CD4-positive, alpha-beta T cell (primary cell): ENCODE data around the gene FLG2. TPM values are rescaled to one million over a fixed set of nuclear protein-coding genes. Genes with fewer than 3 reads are reported as not detected.
A peak's percentile ranks its signal among the peaks of the same experiment; 100 is the strongest.

Source experiments
- ATAC-seq: fragments of 200-7000 bp; cut with Tn5 transposase; one replicate; pipeline ENCODE4 v1.10.0; 2022; ENCODE audit warnings: mild to moderate bottlenecking; ENCODE audit not compliant: poor library complexity
- CTCF ChIA-PET: fragments of 350-600 bp; sonication (Branson Sonifier 250); formaldehyde crosslinking; loops from one replicate; lab custom pipeline; 2021; ENCODE audit warnings: antibody characterized with exemption, inconsistent platforms; lab: Charles Lee
- POLR2A ChIA-PET: fragments of 350-600 bp; sonication (Branson Sonifier 250); formaldehyde crosslinking; loops from one replicate; lab custom pipeline; 2021; ENCODE audit warnings: antibody characterized with exemption, inconsistent platforms; lab: Charles Lee
- DNase-seq, 14 experiments: peaks; one replicate each; pipeline ENCODE4 v3.0.0-alpha.2; 2013 to 2020; ENCODE audit warnings: mixed read lengths in 2 of 14
- H3K27ac ChIP-seq, 2 donors: one replicate each; pipeline versions ENCODE4 v1.5.1 to v1.7.0; 2013; ENCODE audit warnings: low read length in 2 of 2, low read depth in 1 of 2, mild to moderate bottlenecking in 1 of 2
- H3K27me3 ChIP-seq, 2 experiments: 1 replicate in 1 of 2; 2 replicates in 1 of 2; pipeline versions ENCODE4 v1.6.1 to v1.7.0; 2013; ENCODE audit warnings: low read length in 2 of 2, control low read depth in 1 of 2, mild to moderate bottlenecking in 1 of 2, moderate library complexity in 1 of 2; ENCODE audit not compliant: insufficient read depth in 2 of 2, control insufficient read depth in 1 of 2
- H3K36me3 ChIP-seq: one replicate; pipeline ENCODE4 v1.6.1; 2013; ENCODE audit warnings: low read length, control low read depth; ENCODE audit not compliant: insufficient read depth
- H3K4me1 ChIP-seq: one replicate; pipeline ENCODE4 v1.6.1; 2013; ENCODE audit warnings: low read length, control low read depth; ENCODE audit not compliant: insufficient read depth
- H3K4me3 ChIP-seq: one replicate; pipeline ENCODE4 v1.5.1; 2013; ENCODE audit warnings: mild to moderate bottlenecking, low read length, moderate library complexity
- H3K9me3 ChIP-seq, 2 experiments: 1 replicate in 1 of 2; 2 replicates in 1 of 2; pipeline versions ENCODE4 v1.6.1 to v1.7.0; 2013; ENCODE audit warnings: low read length in 2 of 2, mild to moderate bottlenecking in 2 of 2, control low read depth in 1 of 2, moderate library complexity in 1 of 2; ENCODE audit not compliant: control insufficient read depth in 1 of 2, insufficient read depth in 1 of 2
- H3K27ac Mint-ChIP-seq: one replicate; pipeline ENCODE4 v1.8.0; 2020; ENCODE audit warnings: mixed read lengths
- H3K27me3 Mint-ChIP-seq: one replicate; pipeline ENCODE4 v1.8.0; 2021; ENCODE audit warnings: mixed read lengths
- H3K36me3 Mint-ChIP-seq: one replicate; pipeline ENCODE4 v1.8.0; 2021; ENCODE audit warnings: low read depth, mixed read lengths
- H3K4me1 Mint-ChIP-seq: one replicate; pipeline ENCODE4 v1.8.0; 2021; ENCODE audit warnings: low read depth, mixed read lengths
- H3K4me3 Mint-ChIP-seq: one replicate; pipeline ENCODE4 v1.8.0; 2020; ENCODE audit warnings: mild to moderate bottlenecking, mixed read lengths
- H3K9me3 Mint-ChIP-seq: one replicate; pipeline ENCODE4 v1.8.0; 2020; ENCODE audit warnings: mixed read lengths
- intact Hi-C, 2 experiments: fragments of 100-400 bp; cut with DNase I in 1 of 2; cut with micrococcal nuclease in 1 of 2; formaldehyde crosslinking; loops; one replicate each; pipeline versions ENCODE4 v1.15.1 to v1.9.0; 2023 to 2025; cut with DNase I, micrococcal nuclease
- polyA plus RNA-seq, 2 donors: library from polyadenylated mRNA; unstranded; fragments of 120-200 nt; gene quantifications; one replicate each; pipeline ENCODE4 v1.2.1, GENCODE V29; 2013
- total RNA-seq, 174 experiments: library from RNA in 2 of 174; stranded (reverse) in 2 of 174; gene quantifications; one replicate each; pipeline ENCODE4 v1.2.3 and lab custom pipeline; 2021 to 2026
- TF ChIP-seq, protein P1 (sequence below): fragments of 200-600 bp; IDR thresholded peaks from one replicate; pipeline ENCODE4 v1.8.0; 2022; ENCODE audit warnings: antibody characterized with exemption, mild to moderate bottlenecking

The FLG2 gene
- not detected for total RNA-seq
- polyA plus RNA-seq (2013, experiment 1 of 2), result under 0.01 TPM
- 0.01 TPM for polyA plus RNA-seq (2013, experiment 2 of 2)
- 0 to 0.09 (median 0) reads per million in 172 experiments for total RNA-seq (lab: John Stamatoyannopoulos, UW)

DNA sequence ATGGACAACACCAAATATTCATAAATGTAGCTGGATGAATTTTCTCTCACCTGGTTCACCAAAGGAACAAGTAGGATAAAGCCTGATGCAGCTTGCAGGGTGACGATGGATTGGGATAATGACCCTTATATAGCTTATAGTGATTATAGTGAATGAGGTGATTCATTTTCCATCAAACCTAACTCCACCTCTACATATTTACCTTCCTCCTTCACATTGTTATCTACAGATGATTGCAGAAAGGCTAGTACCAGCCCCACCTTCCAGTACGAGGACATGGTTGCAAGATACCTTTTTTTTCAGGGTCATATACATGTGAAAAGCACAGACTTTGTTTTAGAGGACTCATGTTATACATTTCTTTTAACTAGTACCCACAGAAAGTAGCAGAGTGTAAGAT is at the start of gene FLG2:
FLG2 (minus strand) TSS at position 101 of the 400 bp plus-strand sequence. CDS start 1,122 bp downstream, outside the sequence.
- no peaks in the 10 kb centered on the region for H3K36me3 ChIP-seq
- ATAC-seq, result no peak
- no peaks in the 10 kb centered on the region for H3K36me3 Mint-ChIP-seq
- intact Hi-C loops, result no loop called here
- H3K27me3 Mint-ChIP-seq, result peaks cover 22% of the 10 kb centered on the region
- H3K9me3 ChIP-seq, result no peaks in the 10 kb centered on the region
- H3K27me3 ChIP-seq, result peaks cover 0 to 5% of the 10 kb centered on the region in 2 experiments
- POLR2A ChIA-PET, result no interaction called here
- no peaks in the 10 kb centered on the region for H3K9me3 Mint-ChIP-seq
- H3K4me1 ChIP-seq, result no peaks in the 10 kb centered on the region
- H3K4me3 Mint-ChIP-seq, result no peak within 1 kb of the TSS
- no peak within 1 kb of the TSS for H3K27ac ChIP-seq
- H3K4me1 Mint-ChIP-seq, result no peaks in the 10 kb centered on the region
- H3K4me3 ChIP-seq, result no peak within 1 kb of the TSS
- no peak within 1 kb of the TSS for H3K27ac Mint-ChIP-seq
- DNase-seq, result no peak
- CTCF ChIA-PET, result interaction anchor here (1.0 kb wide), 1 partner anchor 39 kb away, joined by 3 read pairs; no protein-coding TSS in a partner anchor
- TF ChIP-seq, protein P1, sequence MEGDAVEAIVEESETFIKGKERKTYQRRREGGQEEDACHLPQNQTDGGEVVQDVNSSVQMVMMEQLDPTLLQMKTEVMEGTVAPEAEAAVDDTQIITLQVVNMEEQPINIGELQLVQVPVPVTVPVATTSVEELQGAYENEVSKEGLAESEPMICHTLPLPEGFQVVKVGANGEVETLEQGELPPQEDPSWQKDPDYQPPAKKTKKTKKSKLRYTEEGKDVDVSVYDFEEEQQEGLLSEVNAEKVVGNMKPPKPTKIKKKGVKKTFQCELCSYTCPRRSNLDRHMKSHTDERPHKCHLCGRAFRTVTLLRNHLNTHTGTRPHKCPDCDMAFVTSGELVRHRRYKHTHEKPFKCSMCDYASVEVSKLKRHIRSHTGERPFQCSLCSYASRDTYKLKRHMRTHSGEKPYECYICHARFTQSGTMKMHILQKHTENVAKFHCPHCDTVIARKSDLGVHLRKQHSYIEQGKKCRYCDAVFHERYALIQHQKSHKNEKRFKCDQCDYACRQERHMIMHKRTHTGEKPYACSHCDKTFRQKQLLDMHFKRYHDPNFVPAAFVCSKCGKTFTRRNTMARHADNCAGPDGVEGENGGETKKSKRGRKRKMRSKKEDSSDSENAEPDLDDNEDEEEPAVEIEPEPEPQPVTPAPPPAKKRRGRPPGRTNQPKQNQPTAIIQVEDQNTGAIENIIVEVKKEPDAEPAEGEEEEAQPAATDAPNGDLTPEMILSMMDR, result no peak

DNA sequence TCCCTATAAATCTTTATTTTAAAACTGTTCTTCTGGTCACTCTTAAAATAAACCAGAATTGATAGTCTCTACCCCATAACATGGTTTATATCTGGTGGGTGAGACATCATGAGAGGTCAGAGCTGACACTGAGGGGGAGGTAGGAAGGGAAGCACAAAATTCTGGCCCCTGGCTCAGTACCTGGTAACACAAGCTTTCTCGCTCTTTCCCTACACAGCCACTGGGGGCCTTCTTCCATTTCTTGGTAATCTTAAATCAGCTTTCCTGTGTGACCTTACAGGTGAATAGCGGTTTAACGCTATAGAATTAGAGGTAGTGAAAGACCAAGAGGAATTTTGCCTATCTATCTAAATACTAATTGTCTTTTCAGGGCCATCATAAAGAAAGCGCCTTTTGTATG is 48.9 kb upstream of the FLG2 start:
- POLR2A ChIA-PET, result no interaction called here
- TF ChIP-seq, protein P1, result no peak
- Histone ChIP-seq H3K9me3 (no peaks in the 10 kb centered on the region), H3K27me3 (peaks cover 4 to 9% of the 10 kb centered on the region in 2 experiments), H3K36me3 (no peaks in the 10 kb centered on the region), H3K4me3 (no peak overlapping the region), H3K27ac (no peak overlapping the region), H3K4me1 (no peaks in the 10 kb centered on the region)
- Mint-ChIP-seq H3K27ac (no peak overlapping the region), H3K9me3 (no peaks in the 10 kb centered on the region), H3K36me3 (no peaks in the 10 kb centered on the region), H3K4me1 (no peaks in the 10 kb centered on the region), H3K27me3 (peaks cover 36% of the 10 kb centered on the region), H3K4me3 (no peak overlapping the region)
- CTCF ChIA-PET, result no interaction called here
- intact Hi-C loops, result no loop called here
- DNase-seq (no peak), ATAC-seq (no peak)

- no peak overlapping the region for H3K4me3 Mint-ChIP-seq
- CTCF ChIA-PET, result interaction anchor here (1.0 to 1.7 kb wide), 5 partner anchors 22 to 61 kb away, joined by 3 to 16 read pairs (median 4); partner anchors contain the start of gene FLG2
These were observed 39.2 kb upstream of the FLG2 start for GRCh38 chr1:152398812-152399698.

More at GRCh38 chr1:152398812-152399698, 39.2 kb upstream of the FLG2 start:
- TF ChIP-seq, protein P1, result no peak
- Histone ChIP-seq H3K9me3 (no peaks in the 10 kb centered on the region), H3K27me3 (peaks cover 0 to 8% of the 10 kb centered on the region in 2 experiments), H3K36me3 (no peaks in the 10 kb centered on the region), H3K4me1 (peaks cover 2% of the 10 kb centered on the region), H3K27ac (no peak overlapping the region), H3K4me3 (no peak overlapping the region)
- intact Hi-C loops, result loop anchor here (5.0 kb wide), 2 partner anchors 43 to 58 kb away; no protein-coding TSS in a partner anchor
- Mint-ChIP-seq H3K4me1 (peaks cover 13% of the 10 kb centered on the region), H3K9me3 (no peaks in the 10 kb centered on the region), H3K27ac (no peak overlapping the region), H3K27me3 (peaks cover 22% of the 10 kb centered on the region), H3K36me3 (no peaks in the 10 kb centered on the region)
- POLR2A ChIA-PET, result interaction anchor here (0.6 to 1.5 kb wide), 2 partner anchors 41 to 59 kb away, joined by 3 to 5 read pairs; no protein-coding TSS in a partner anchor
- DNase-seq, result peak in 5 of 14 experiments; percentile 3 to 48 (median 32)
- ATAC-seq, result no peak
